Measurements from ENCODE around the gene MICB.

The MICB gene

GRCh38 chr6:31529329-31530150, 31.6 kb downstream of the MICB start:
- peaks cover 29% of the 10 kb centered on the region for H3K36me3 ChIP-seq (ENCODE audit: control insufficient read depth, insufficient read depth, low read length)
- H3K4me3 ChIP-seq (ENCODE audit: insufficient read depth, low read depth, low read length) = no peak overlapping the region
- H3K27ac ChIP-seq (ENCODE audit: insufficient read depth, low read depth, low read length, poor library complexity, severe bottlenecking) = peak overlapping the region; percentile 33
- H3K27me3 ChIP-seq (ENCODE audit: control insufficient read depth, insufficient read depth, low read length, poor library complexity, severe bottlenecking) = no peaks in the 10 kb centered on the region
- no peaks in the 10 kb centered on the region for H3K9me3 ChIP-seq (ENCODE audit: control insufficient read depth, low read length)
- H3K4me1 ChIP-seq (ENCODE audit: control insufficient read depth, insufficient read depth, low read length) = no peaks in the 10 kb centered on the region
- WGBS, 2 experiments = 81% methylated on average over 12 of the region's 12 CpGs

GRCh38 chr6:31530659-31531058, 32.7 kb downstream of the MICB start:
- 93 to 95% methylated on average over 6 of the region's 6 CpGs for WGBS, 2 experiments

GRCh38 chr6:31531162-31531561, 33.2 kb downstream of the MICB start:
- no peaks in the 10 kb centered on the region for H3K27me3 ChIP-seq (ENCODE audit: control insufficient read depth, insufficient read depth, low read length, poor library complexity, severe bottlenecking)
- 89 to 98% methylated on average over 5 to 7 of the region's 7 CpGs for WGBS, 2 experiments
- no peak overlapping the region for H3K4me3 ChIP-seq (ENCODE audit: insufficient read depth, low read depth, low read length)
- no peaks in the 10 kb centered on the region for H3K9me3 ChIP-seq (ENCODE audit: control insufficient read depth, low read length)
- H3K27ac ChIP-seq (ENCODE audit: insufficient read depth, low read depth, low read length, poor library complexity, severe bottlenecking) = no peak overlapping the region
- peaks cover 45% of the 10 kb centered on the region for H3K36me3 ChIP-seq (ENCODE audit: control insufficient read depth, insufficient read depth, low read length)
- H3K4me1 ChIP-seq (ENCODE audit: control insufficient read depth, insufficient read depth, low read length) = no peaks in the 10 kb centered on the region

More at GRCh38 chr6:31530659-31531058, 32.7 kb downstream of the MICB start:
- H3K9me3 ChIP-seq (ENCODE audit: control insufficient read depth, low read length) = no peaks in the 10 kb centered on the region
- H3K27me3 ChIP-seq (ENCODE audit: control insufficient read depth, insufficient read depth, low read length, poor library complexity, severe bottlenecking) = no peaks in the 10 kb centered on the region
- H3K27ac ChIP-seq (ENCODE audit: insufficient read depth, low read depth, low read length, poor library complexity, severe bottlenecking) = no peak overlapping the region
- no peaks in the 10 kb centered on the region for H3K4me1 ChIP-seq (ENCODE audit: control insufficient read depth, insufficient read depth, low read length)
- H3K36me3 ChIP-seq (ENCODE audit: control insufficient read depth, insufficient read depth, low read length) = peaks cover 41% of the 10 kb centered on the region
- no peak overlapping the region for H3K4me3 ChIP-seq (ENCODE audit: insufficient read depth, low read depth, low read length)

GRCh38 chr6:31531771-31532643, 34.1 kb downstream of the MICB start:
- no peak overlapping the region for H3K4me3 ChIP-seq (ENCODE audit: insufficient read depth, low read depth, low read length)
- WGBS, 2 experiments = 91 to 92% methylated on average over 8 to 9 of the region's 9 CpGs
- H3K27me3 ChIP-seq (ENCODE audit: control insufficient read depth, insufficient read depth, low read length, poor library complexity, severe bottlenecking) = no peaks in the 10 kb centered on the region
- H3K36me3 ChIP-seq (ENCODE audit: control insufficient read depth, insufficient read depth, low read length) = peaks cover 51% of the 10 kb centered on the region
- H3K9me3 ChIP-seq (ENCODE audit: control insufficient read depth, low read length) = no peaks in the 10 kb centered on the region
- H3K27ac ChIP-seq (ENCODE audit: insufficient read depth, low read depth, low read length, poor library complexity, severe bottlenecking) = no peak overlapping the region
- H3K4me1 ChIP-seq (ENCODE audit: control insufficient read depth, insufficient read depth, low read length) = no peaks in the 10 kb centered on the region

- no peaks in the 10 kb centered on the region for H3K27me3 ChIP-seq (ENCODE audit: control insufficient read depth, insufficient read depth, low read length, poor library complexity, severe bottlenecking)
- 94 to 96% methylated on average over 5 to 8 of the region's 9 CpGs for WGBS, 2 experiments
- H3K9me3 ChIP-seq (ENCODE audit: control insufficient read depth, low read length) = no peaks in the 10 kb centered on the region
- no peak overlapping the region for H3K4me3 ChIP-seq (ENCODE audit: insufficient read depth, low read depth, low read length)
- no peaks in the 10 kb centered on the region for H3K4me1 ChIP-seq (ENCODE audit: control insufficient read depth, insufficient read depth, low read length)
- peaks cover 56% of the 10 kb centered on the region for H3K36me3 ChIP-seq (ENCODE audit: control insufficient read depth, insufficient read depth, low read length)
- H3K27ac ChIP-seq (ENCODE audit: insufficient read depth, low read depth, low read length, poor library complexity, severe bottlenecking) = no peak overlapping the region
Observed at GRCh38 chr6:31532644-31533454, 34.9 kb downstream of the MICB start.

GRCh38 chr6:31533455-31533841, 35.5 kb downstream of the MICB start:
- no peaks in the 10 kb centered on the region for H3K27me3 ChIP-seq (ENCODE audit: control insufficient read depth, insufficient read depth, low read length, poor library complexity, severe bottlenecking)

GRCh38 chr6:31534011-31534410, 36.1 kb downstream of the MICB start:
- Histone ChIP-seq H3K9me3 (ENCODE audit: control insufficient read depth, low read length) (no peaks in the 10 kb centered on the region), H3K36me3 (ENCODE audit: control insufficient read depth, insufficient read depth, low read length) (peaks cover 64% of the 10 kb centered on the region), H3K4me3 (ENCODE audit: insufficient read depth, low read depth, low read length) (no peak overlapping the region), H3K27me3 (ENCODE audit: control insufficient read depth, insufficient read depth, low read length, poor library complexity, severe bottlenecking) (no peaks in the 10 kb centered on the region), H3K27ac (ENCODE audit: insufficient read depth, low read depth, low read length, poor library complexity, severe bottlenecking) (no peak overlapping the region), H3K4me1 (ENCODE audit: control insufficient read depth, insufficient read depth, low read length) (peaks cover 4% of the 10 kb centered on the region)
- 92 to 96% methylated on average over 6 of the region's 6 CpGs for whole genome bisulfite sequencing, 2 experiments

More at GRCh38 chr6:31533455-31533841, 35.5 kb downstream of the MICB start:
- H3K9me3 ChIP-seq (ENCODE audit: control insufficient read depth, low read length) = no peaks in the 10 kb centered on the region
- H3K36me3 ChIP-seq (ENCODE audit: control insufficient read depth, insufficient read depth, low read length) = peaks cover 58% of the 10 kb centered on the region
- H3K4me1 ChIP-seq (ENCODE audit: control insufficient read depth, insufficient read depth, low read length) = no peaks in the 10 kb centered on the region
- 100% methylated on average over 1 of the region's 1 CpG for WGBS, 2 experiments
- H3K4me3 ChIP-seq (ENCODE audit: insufficient read depth, low read depth, low read length) = no peak overlapping the region
- H3K27ac ChIP-seq (ENCODE audit: insufficient read depth, low read depth, low read length, poor library complexity, severe bottlenecking) = no peak overlapping the region

- peaks cover 6% of the 10 kb centered on the region for H3K4me1 ChIP-seq (ENCODE audit: control insufficient read depth, insufficient read depth, low read length)
- H3K4me3 ChIP-seq (ENCODE audit: insufficient read depth, low read depth, low read length) = no peak overlapping the region
- peaks cover 69% of the 10 kb centered on the region for H3K36me3 ChIP-seq (ENCODE audit: control insufficient read depth, insufficient read depth, low read length)
- H3K27me3 ChIP-seq (ENCODE audit: control insufficient read depth, insufficient read depth, low read length, poor library complexity, severe bottlenecking) = no peaks in the 10 kb centered on the region
- 94% methylated on average over 24 of the region's 24 CpGs for WGBS, 2 experiments
- no peaks in the 10 kb centered on the region for H3K9me3 ChIP-seq (ENCODE audit: control insufficient read depth, low read length)
- no peak overlapping the region for H3K27ac ChIP-seq (ENCODE audit: insufficient read depth, low read depth, low read length, poor library complexity, severe bottlenecking)
Observed at GRCh38 chr6:31534521-31535040, 36.6 kb downstream of the MICB start.

- Histone ChIP-seq H3K27ac (ENCODE audit: insufficient read depth, low read depth, low read length, poor library complexity, severe bottlenecking) (no peak overlapping the region), H3K27me3 (ENCODE audit: control insufficient read depth, insufficient read depth, low read length, poor library complexity, severe bottlenecking) (no peaks in the 10 kb centered on the region), H3K9me3 (ENCODE audit: control insufficient read depth, low read length) (no peaks in the 10 kb centered on the region), H3K4me1 (ENCODE audit: control insufficient read depth, insufficient read depth, low read length) (peaks cover 14% of the 10 kb centered on the region), H3K36me3 (ENCODE audit: control insufficient read depth, insufficient read depth, low read length) (peaks cover 67% of the 10 kb centered on the region), H3K4me3 (ENCODE audit: insufficient read depth, low read depth, low read length) (no peak overlapping the region)
- WGBS, 2 experiments = 81% methylated on average over 2 of the region's 2 CpGs; no CpG with 5 or more reads in 1 of the 2 experiments
Observed at GRCh38 chr6:31535538-31536324, 37.8 kb downstream of the MICB start.

Measured in ectodermal cell (in vitro differentiated cells).